Common myeloid progenitor, CD34-positive (primary cell): ENCODE results near the gene KCNH2.

Experiments used
- CTCF ChIA-PET: fragments of 350-600 bp; sonication (Branson Sonifier 250); formaldehyde crosslinking; loops from one replicate; lab custom pipeline; 2021; ENCODE audit warnings: antibody characterized with exemption; lab: Charles Lee
- POLR2A ChIA-PET: fragments of 350-600 bp; sonication (Branson Sonifier 250); formaldehyde crosslinking; loops from one replicate; lab custom pipeline; 2021; ENCODE audit warnings: antibody characterized with exemption; lab: Charles Lee
- DNase-seq, 3 donors: peaks; one replicate each; pipeline versions ENCODE4 v3.0.0 to v3.0.0-alpha.2; 2013
- H3K27ac ChIP-seq, 2 experiments: 1 replicate in 1 of 2; 2 replicates in 1 of 2; pipeline ENCODE4 v1.7.0; 2013; ENCODE audit warnings: inconsistent platforms in 2 of 2, low read length in 2 of 2, mild to moderate bottlenecking in 2 of 2, low read depth in 1 of 2, moderate library complexity in 1 of 2; ENCODE audit not compliant: severe bottlenecking in 2 of 2, insufficient read depth in 1 of 2, poor library complexity in 1 of 2
- H3K27me3 ChIP-seq, 5 experiments: replicated peaks in 2 of 5; 1 replicate in 3 of 5; 2 replicates in 2 of 5; pipeline versions ENCODE4 v1.6.1 to v1.7.0; 2013; ENCODE audit warnings: low read length in 4 of 5, mild to moderate bottlenecking in 2 of 5, moderate library complexity in 2 of 5, inconsistent platforms in 1 of 5; ENCODE audit not compliant: insufficient read depth in 5 of 5, control insufficient read depth in 4 of 5
- H3K36me3 ChIP-seq, 4 experiments: 1 replicate in 2 of 4; 2 replicates in 2 of 4; pipeline versions ENCODE4 v1.6.1 to v1.7.0; 2013; ENCODE audit warnings: low read length in 3 of 4, control low read depth in 1 of 4, mild to moderate bottlenecking in 1 of 4; ENCODE audit not compliant: control insufficient read depth in 4 of 4, insufficient read depth in 4 of 4
- H3K4me1 ChIP-seq, 4 experiments: 1 replicate in 3 of 4; 2 replicates in 1 of 4; pipeline versions ENCODE4 v1.6.1 to v1.7.1; 2013; ENCODE audit warnings: low read length in 3 of 4, mild to moderate bottlenecking in 3 of 4, control low read depth in 1 of 4, inconsistent platforms in 1 of 4, moderate library complexity in 1 of 4; ENCODE audit not compliant: control insufficient read depth in 4 of 4, insufficient read depth in 4 of 4; ENCODE audit errors: control extremely low read depth in 1 of 4
- H3K4me3 ChIP-seq, 7 experiments: 1 replicate in 4 of 7; 2 replicates in 3 of 7; pipeline versions ENCODE4 v1.5.1 to v1.7.0; 2013; ENCODE audit warnings: mild to moderate bottlenecking in 7 of 7, low read length in 6 of 7, moderate library complexity in 6 of 7, inconsistent platforms in 2 of 7, low read depth in 2 of 7, control low read depth in 1 of 7; ENCODE audit not compliant: insufficient read depth in 4 of 7, control insufficient read depth in 1 of 7; ENCODE audit errors: extremely low read depth in 1 of 7
- H3K9me3 ChIP-seq, 5 experiments: 1 replicate in 4 of 5; 2 replicates in 1 of 5; pipeline versions ENCODE4 v1.6.1 to v1.7.1; 2013; ENCODE audit warnings: low read length in 4 of 5, mild to moderate bottlenecking in 2 of 5, inconsistent platforms in 1 of 5, low read depth in 1 of 5, moderate library complexity in 1 of 5; ENCODE audit not compliant: control insufficient read depth in 4 of 5, insufficient read depth in 2 of 5; ENCODE audit errors: control extremely low read depth in 1 of 5
- WGBS: methylation state at CpG from one replicate; pipeline ENCODE4 v1.1.5; 2013; ENCODE audit not compliant: insufficient coverage; 5-methylcytosine and 5-hydroxymethylcytosine counted together

Gene KCNH2

GRCh38 chr7:150949971-150950491 is 28.1 kb downstream of the KCNH2 start:
- Histone ChIP-seq H3K4me1 (peaks cover 0 to 17% (median 6%) of the 10 kb centered on the region in 4 experiments), H3K27ac (no peak overlapping the region), H3K36me3 (no peaks in the 10 kb centered on the region), H3K4me3 (no peak overlapping the region), H3K27me3 (peaks cover 0 to 38% (median 7%) of the 10 kb centered on the region in 5 experiments), H3K9me3 (no peaks in the 10 kb centered on the region)
- DNase-seq: no peak
- WGBS: 98% methylated on average over 6 of the region's 16 CpGs
- CTCF ChIA-PET: interaction anchor here (1.0 to 1.4 kb wide), 2 partner anchors 9 to 12 kb away, joined by 3 to 4 read pairs; no protein-coding TSS in a partner anchor
- POLR2A ChIA-PET: no interaction called here

- peaks cover 0 to 22% (median 5%) of the 10 kb centered on the region in 4 experiments for H3K4me1 ChIP-seq
- no peaks in the 10 kb centered on the region for H3K9me3 ChIP-seq
- POLR2A ChIA-PET: no interaction called here
- CTCF ChIA-PET: interaction anchor here (1.0 to 1.6 kb wide), 4 partner anchors 9 to 49 kb away, joined by 3 to 5 read pairs (median 4); no protein-coding TSS in a partner anchor
- no peak overlapping the region for H3K4me3 ChIP-seq
- no peak overlapping the region for H3K27ac ChIP-seq
- H3K27me3 ChIP-seq: peaks cover 0 to 34% (median 7%) of the 10 kb centered on the region in 5 experiments
- H3K36me3 ChIP-seq: no peaks in the 10 kb centered on the region
- 91% methylated on average over 2 of the region's 4 CpGs for WGBS
- DNase-seq: no peak
These were observed 28.6 kb downstream of the KCNH2 start for GRCh38 chr7:150949564-150949963.

GRCh38 chr7:150948791-150949251 is 29.3 kb downstream of the KCNH2 start:
- H3K27me3 ChIP-seq: peaks cover 0 to 33% (median 7%) of the 10 kb centered on the region in 5 experiments
- no peak for DNase-seq
- H3K9me3 ChIP-seq: no peaks in the 10 kb centered on the region
- POLR2A ChIA-PET: interaction anchor here (0.6 kb wide), 1 partner anchor 526 kb away, joined by 6 read pairs; no protein-coding TSS in a partner anchor
- WGBS: 98% methylated on average over 12 of the region's 15 CpGs
- H3K36me3 ChIP-seq: no peaks in the 10 kb centered on the region
- no peak overlapping the region for H3K27ac ChIP-seq
- no peak overlapping the region for H3K4me3 ChIP-seq
- H3K4me1 ChIP-seq: peaks cover 0 to 22% (median 5%) of the 10 kb centered on the region in 4 experiments
- CTCF ChIA-PET: interaction anchor here (1.0 to 1.6 kb wide), 4 partner anchors 13 to 50 kb away, joined by 3 to 5 read pairs (median 4); no protein-coding TSS in a partner anchor

- POLR2A ChIA-PET: no interaction called here
- no peaks in the 10 kb centered on the region for H3K36me3 ChIP-seq
- H3K9me3 ChIP-seq: no peaks in the 10 kb centered on the region
- no peak for DNase-seq
- H3K4me3 ChIP-seq: no peak overlapping the region
- peaks cover 0 to 26% (median 5%) of the 10 kb centered on the region in 4 experiments for H3K4me1 ChIP-seq
- WGBS: 80% methylated on average over 14 of the region's 34 CpGs
- H3K27ac ChIP-seq: no peak overlapping the region
- H3K27me3 ChIP-seq: peaks cover 0 to 33% (median 7%) of the 10 kb centered on the region in 5 experiments
- CTCF ChIA-PET: interaction anchor here (1.3 to 1.6 kb wide), 2 partner anchors 17 to 50 kb away, joined by 4 to 5 read pairs; no protein-coding TSS in a partner anchor
These were observed 30.1 kb downstream of the KCNH2 start for GRCh38 chr7:150947761-150948651.

- peaks cover 0 to 33% (median 7%) of the 10 kb centered on the region in 5 experiments for H3K27me3 ChIP-seq
- no peak overlapping the region for H3K27ac ChIP-seq
- H3K36me3 ChIP-seq: no peaks in the 10 kb centered on the region
- H3K4me1 ChIP-seq: peaks cover 0 to 33% (median 12%) of the 10 kb centered on the region in 4 experiments
- no peak overlapping the region for H3K4me3 ChIP-seq
- ChIA-PET POLR2A (no interaction called here), CTCF (interaction anchor here (1.3 to 2.0 kb wide), 2 partner anchors 13 to 49 kb away, joined by 4 to 10 read pairs; no protein-coding TSS in a partner anchor)
- WGBS: 28% methylated on average over 19 of the region's 31 CpGs
- H3K9me3 ChIP-seq: no peaks in the 10 kb centered on the region
- no peak for DNase-seq
These were observed 30.8 kb downstream of the KCNH2 start for GRCh38 chr7:150947241-150947745.

GRCh38 chr7:150946421-150947240 is 31.5 kb downstream of the KCNH2 start:
- H3K4me3 ChIP-seq: no peak overlapping the region
- H3K4me1 ChIP-seq: peaks cover 0 to 39% (median 18%) of the 10 kb centered on the region in 4 experiments
- ChIA-PET POLR2A (no interaction called here), CTCF (interaction anchor here (0.8 to 2.0 kb wide), 2 partner anchors 14 to 23 kb away, joined by 3 to 10 read pairs; no protein-coding TSS in a partner anchor)
- H3K9me3 ChIP-seq: no peaks in the 10 kb centered on the region
- no peak overlapping the region for H3K27ac ChIP-seq
- DNase-seq: no peak
- WGBS: 90% methylated on average over 22 of the region's 27 CpGs
- H3K27me3 ChIP-seq: peaks cover 0 to 33% (median 7%) of the 10 kb centered on the region in 5 experiments
- no peaks in the 10 kb centered on the region for H3K36me3 ChIP-seq
